A549 (cell line): ENCODE results near the gene ECM2. TPM values are rescaled to one million over a fixed set of nuclear protein-coding genes. Genes with fewer than 3 reads are reported as not detected.

ENCODE experiments used
- ATAC-seq, 2 experiments: fragments of 200-7000 bp in 1 of 2; fragments of >200 bp in 1 of 2; cut with Nextera tagmentation in 1 of 2; cut with Tn5 transposase in 1 of 2; 3 replicates each; pipeline versions ENCODE4 v1.8.0 to v1.9.1; 2018 to 2020; ENCODE audit warnings: mild to moderate bottlenecking in 1 of 2, moderate library complexity in 1 of 2
- CTCF ChIA-PET: fragments of 300-600 bp; sonication (Branson Sonifier 250); formaldehyde crosslinking; extraction: SDS; loops from one replicate; lab custom pipeline; 2021; ENCODE audit warnings: antibody characterized with exemption, inconsistent platforms; lab: Yijun Ruan, JAX
- POLR2A ChIA-PET: fragments of 350-600 bp; formaldehyde crosslinking; extraction: SDS; loops from one replicate; lab custom pipeline; 2021; ENCODE audit warnings: antibody characterized with exemption, inconsistent platforms; lab: Yijun Ruan, JAX
- DNase-seq, 2 experiments: peaks; one replicate each; pipeline versions ENCODE4 v3.0.0 to v3.0.0-alpha.2; 2011 to 2016; ENCODE audit warnings: low read depth in 1 of 2, low spot score in 1 of 2
- FAIRE-seq: peaks from 2 replicates; lab custom pipeline; 2011; peaks lifted over from hg19 to GRCh38; lab: Jason Lieb, UNC
- H3K27ac ChIP-seq, 2 experiments: fragments of >200 bp; sonication (Bioruptor Twin); formaldehyde crosslinking; 3 replicates each; pipeline ENCODE4 v1.5.1; 2016 to 2017
- H3K4me1 ChIP-seq: fragments of >200 bp; sonication (Bioruptor Twin); formaldehyde crosslinking; 3 replicates; pipeline ENCODE4 v1.6.1; 2016
- H3K4me2 ChIP-seq: fragments of >200 bp; sonication (Bioruptor Twin); formaldehyde crosslinking; 3 replicates; pipeline ENCODE4 v1.6.1; 2016
- H3K4me3 ChIP-seq: fragments of >200 bp; sonication (Bioruptor Twin); formaldehyde crosslinking; 3 replicates; pipeline ENCODE4 v1.5.1; 2016
- H3K9me3 ChIP-seq: fragments of >200 bp; sonication (Bioruptor Twin); formaldehyde crosslinking; 3 replicates; pipeline ENCODE4 v1.6.1; 2016
- BHLHE40 ChIP-seq: IDR thresholded peaks from 2 replicates; pipeline ENCODE4 v1.6.1; 2012; ENCODE audit warnings: low read depth, low read length, inconsistent platforms
- CBX2 ChIP-seq: fragments of 200-600 bp; sonication (generic); IDR thresholded peaks from 2 replicates; pipeline ENCODE4 v1.6.1; 2016; ENCODE audit warnings: low read depth, mild to moderate bottlenecking, borderline replicate concordance
- EHF ChIP-seq: fragments of 250-450 bp; sonication (Bioruptor Pico); IDR thresholded peaks from 2 replicates; pipeline ENCODE4 v1.5.0; 2020; ENCODE audit warnings: mild to moderate bottlenecking
- ESRRA ChIP-seq: fragments of 150-350 bp; IDR thresholded peaks from 2 replicates; pipeline ENCODE4 v1.6.1; 2014; ENCODE audit warnings: mild to moderate bottlenecking, low read length, borderline replicate concordance
- FOSB ChIP-seq: fragments of 250-450 bp; sonication (Bioruptor Pico); IDR thresholded peaks from 2 replicates; pipeline ENCODE4 v1.5.0; 2020; ENCODE audit warnings: mild to moderate bottlenecking, moderate library complexity
- FOSL2 ChIP-seq, 2 experiments: fragments of 450-650 bp in 1 of 2; fragments of >200 bp in 1 of 2; sonication (Bioruptor Twin) in 1 of 2; formaldehyde crosslinking; IDR thresholded peaks; 2 replicates each; pipeline versions ENCODE4 v1.5.0 to v1.6.1; 2016 to 2020; ENCODE audit warnings: mild to moderate bottlenecking in 1 of 2, moderate library complexity in 1 of 2
- FOXS1 ChIP-seq: fragments of 250-450 bp; sonication (Bioruptor Pico); IDR thresholded peaks from 2 replicates; pipeline ENCODE4 v1.5.0; 2020; ENCODE audit warnings: mild to moderate bottlenecking, moderate library complexity
- HEYL ChIP-seq: fragments of 250-450 bp; sonication (Bioruptor Pico); IDR thresholded peaks from 2 replicates; pipeline ENCODE4 v1.8.0; 2021; ENCODE audit warnings: mild to moderate bottlenecking, moderate library complexity
- HOXA7 ChIP-seq: fragments of 250-450 bp; sonication (Bioruptor Pico); IDR thresholded peaks from 2 replicates; pipeline ENCODE4 v1.5.0; 2020; ENCODE audit warnings: mild to moderate bottlenecking, moderate library complexity
- JUNB ChIP-seq: fragments of >200 bp; sonication (Bioruptor Twin); formaldehyde crosslinking; IDR thresholded peaks from 2 replicates; pipeline ENCODE4 v1.6.1; 2016
- KDM1A ChIP-seq: fragments of 200-600 bp; sonication (generic); IDR thresholded peaks from 2 replicates; pipeline ENCODE4 v1.6.1; 2016; ENCODE audit warnings: low read depth, mild to moderate bottlenecking
- NFE2L2 ChIP-seq: fragments of 150-350 bp; conservative IDR thresholded peaks from 2 replicates; pipeline ENCODE4 v1.6.1; 2014; ENCODE audit warnings: low read length
- NPAS2 ChIP-seq: fragments of 250-450 bp; sonication (Bioruptor Pico); IDR thresholded peaks from 2 replicates; pipeline ENCODE4 v1.8.0; 2022; ENCODE audit warnings: mild to moderate bottlenecking, moderate library complexity, borderline replicate concordance
- PHF8 ChIP-seq: fragments of 200-600 bp; sonication (generic); IDR thresholded peaks from 2 replicates; pipeline ENCODE4 v1.6.1; 2016; ENCODE audit warnings: low read depth, mild to moderate bottlenecking, antibody characterized with exemption, moderate library complexity, borderline replicate concordance
- RAD21 ChIP-seq, 2 experiments: fragments of >200 bp in 1 of 2; sonication (Bioruptor Twin) in 1 of 2; formaldehyde crosslinking in 1 of 2; IDR thresholded peaks in 1 of 2; conservative IDR thresholded peaks in 1 of 2; 2 replicates in 1 of 2; 3 replicates in 1 of 2; pipeline ENCODE4 v1.6.1; 2012 to 2018; ENCODE audit warnings: inconsistent platforms in 1 of 2
- RARB ChIP-seq: fragments of 250-450 bp; sonication (Bioruptor Pico); IDR thresholded peaks from 2 replicates; pipeline ENCODE4 v1.8.0; 2021; ENCODE audit warnings: mild to moderate bottlenecking, moderate library complexity
- RCOR1 ChIP-seq: fragments of 150-350 bp; IDR thresholded peaks from 2 replicates; pipeline ENCODE4 v1.6.1; 2014; ENCODE audit warnings: antibody characterized with exemption, low read length, low read depth
- SMC3 ChIP-seq: fragments of >200 bp; sonication (Bioruptor Twin); formaldehyde crosslinking; IDR thresholded peaks from 3 replicates; pipeline ENCODE4 v1.6.1; 2018; ENCODE audit warnings: inconsistent platforms
- SREBF2 ChIP-seq: fragments of 450-650 bp; IDR thresholded peaks from 2 replicates; pipeline ENCODE4 v1.6.1; 2014; ENCODE audit warnings: mild to moderate bottlenecking, moderate library complexity
- TFCP2L1 ChIP-seq: fragments of 250-450 bp; sonication (Bioruptor Pico); IDR thresholded peaks from 2 replicates; pipeline ENCODE4 v1.5.0; 2021; ENCODE audit warnings: mild to moderate bottlenecking
- TP53 ChIP-seq: fragments of 250-450 bp; sonication (Bioruptor Pico); IDR thresholded peaks from 2 replicates; pipeline ENCODE4 v1.5.0; 2021; ENCODE audit warnings: mild to moderate bottlenecking, moderate library complexity
- ZC3H11A ChIP-seq: fragments of 450-650 bp; IDR thresholded peaks from 2 replicates; pipeline ENCODE4 v1.6.1; 2014; ENCODE audit warnings: antibody characterized with exemption, mild to moderate bottlenecking
- ZFP36 ChIP-seq: fragments of 450-650 bp; IDR thresholded peaks from 2 replicates; pipeline ENCODE4 v1.6.1; 2014; ENCODE audit warnings: borderline replicate concordance; ENCODE audit not compliant: partially characterized antibody
- WGBS: methylation state at CpG from one replicate; pipeline ENCODE4 v1.1.6; 2017; ENCODE audit errors: missing lambda C conversion rate; 5-methylcytosine and 5-hydroxymethylcytosine counted together
- polyA plus RNA-seq, 4 experiments: library from polyadenylated mRNA; depleted of rRNA in 3 of 4; stranded (reverse); fragments of >200 nt; fragmentation: RNase III in 1 of 4; extraction: RNeasy Plus Mini Kit Qiagen cat#74134 plus additional on column Dnase treatment in 1 of 4; gene quantifications; 2 replicates in 3 of 4; 3 replicates in 1 of 4; pipeline ENCODE4 v1.2.3, GENCODE V29; 2011 to 2017
- TF ChIP-seq, protein P1 (sequence below): fragments of 250-450 bp; sonication (Bioruptor Pico); IDR thresholded peaks from 2 replicates; pipeline ENCODE4 v1.5.0; 2021; ENCODE audit warnings: mild to moderate bottlenecking, moderate library complexity, borderline replicate concordance
- TF ChIP-seq, protein P2 (sequence below): fragments of >200 bp; sonication (Bioruptor Twin); formaldehyde crosslinking; IDR thresholded peaks from 3 replicates; pipeline ENCODE4 v1.6.1; 2016
- TF ChIP-seq, protein P3 (sequence below): fragments of 250-450 bp; sonication (Bioruptor Pico); IDR thresholded peaks from 2 replicates; pipeline ENCODE4 v1.5.0; 2020; ENCODE audit warnings: low read depth, mild to moderate bottlenecking, moderate library complexity

ECM2 gene
- polyA plus RNA-seq, 2 of the 4 experiments (the other 2 are of a cell fraction) = 0.35 to 0.43 TPM

DNA sequence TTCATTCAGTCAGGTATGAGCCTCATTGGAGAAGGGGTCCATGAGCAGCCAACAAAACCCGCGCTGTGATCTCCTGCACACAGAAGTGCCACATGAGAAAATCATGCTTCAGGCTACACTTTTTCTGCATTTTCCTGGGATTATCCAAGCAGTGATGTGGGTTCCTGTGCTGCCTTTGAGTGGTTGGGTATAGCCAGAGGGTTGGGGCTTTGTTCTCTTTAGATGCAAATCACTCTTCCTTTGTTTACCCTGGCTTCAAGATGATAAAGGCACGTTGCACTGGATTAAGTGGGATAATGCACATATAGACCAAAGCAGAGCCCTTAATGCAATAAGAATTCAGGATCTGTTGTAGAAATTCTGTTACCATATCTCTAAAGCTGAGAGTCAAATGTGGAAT is 18.7 kb downstream of the ECM2 start:
- Histone ChIP-seq H3K4me3 (no peak overlapping the region), H3K27ac (no peak overlapping the region), H3K9me3 (no peaks in the 10 kb centered on the region), H3K4me2 (no peak overlapping the region), H3K4me1 (no peaks in the 10 kb centered on the region)
- DNase-seq (no peak), ATAC-seq (no peak), FAIRE-seq (no peak)
- CTCF ChIA-PET = interaction anchor here (2.8 kb wide), 1 partner anchor 15 kb away, joined by 10 read pairs; no protein-coding TSS in a partner anchor
- 73% methylated on average over 3 of the region's 3 CpGs for WGBS
- TF ChIP-seq FOSB (CRISPR knock-in tag) (no peak), FOSL2 (IDR thresholded peaks at IDR 0.05) (no peak), FOSL2 (CRISPR knock-in tag; IDR thresholded peaks at IDR 0.05) (no peak), BHLHE40 (no peak), TFCP2L1 (no peak), JUNB (no peak), ESRRA (no peak), RARB (CRISPR knock-in tag) (no peak), NFE2L2 (no peak), RAD21 (conservative IDR thresholded peaks at IDR 0.05 in 1 of 2, IDR thresholded peaks at IDR 0.05 in 1 of 2) (no peak), FOXS1 (CRISPR knock-in tag) (no peak), RCOR1 (no peak), NPAS2 (CRISPR knock-in tag) (no peak)
- POLR2A ChIA-PET = no interaction called here

DNA sequence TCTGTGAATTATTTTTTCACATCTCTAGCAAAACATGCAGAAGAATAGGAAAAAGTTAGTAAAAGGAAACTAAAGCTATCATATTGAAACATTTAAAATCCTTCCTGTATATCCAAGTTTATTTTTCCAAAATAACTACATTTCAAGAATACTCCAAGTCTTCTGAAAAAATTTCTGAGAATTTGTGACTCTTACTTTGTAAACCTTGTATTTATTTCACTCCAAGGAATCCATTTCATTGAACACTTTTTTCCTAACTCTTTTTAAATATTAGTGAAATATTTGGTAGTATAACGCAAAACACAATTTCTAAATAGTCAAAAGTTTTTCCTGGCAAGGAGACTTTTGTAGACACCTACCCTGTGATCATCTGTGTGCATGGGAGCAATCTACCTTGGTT is 19.3 kb downstream of the ECM2 start:
- no peak for FAIRE-seq
- ATAC-seq = no peak
- no peak overlapping the region for H3K27ac ChIP-seq
- no peak overlapping the region for H3K4me2 ChIP-seq
- H3K4me3 ChIP-seq = no peak overlapping the region
- TF ChIP-seq, protein P1, sequence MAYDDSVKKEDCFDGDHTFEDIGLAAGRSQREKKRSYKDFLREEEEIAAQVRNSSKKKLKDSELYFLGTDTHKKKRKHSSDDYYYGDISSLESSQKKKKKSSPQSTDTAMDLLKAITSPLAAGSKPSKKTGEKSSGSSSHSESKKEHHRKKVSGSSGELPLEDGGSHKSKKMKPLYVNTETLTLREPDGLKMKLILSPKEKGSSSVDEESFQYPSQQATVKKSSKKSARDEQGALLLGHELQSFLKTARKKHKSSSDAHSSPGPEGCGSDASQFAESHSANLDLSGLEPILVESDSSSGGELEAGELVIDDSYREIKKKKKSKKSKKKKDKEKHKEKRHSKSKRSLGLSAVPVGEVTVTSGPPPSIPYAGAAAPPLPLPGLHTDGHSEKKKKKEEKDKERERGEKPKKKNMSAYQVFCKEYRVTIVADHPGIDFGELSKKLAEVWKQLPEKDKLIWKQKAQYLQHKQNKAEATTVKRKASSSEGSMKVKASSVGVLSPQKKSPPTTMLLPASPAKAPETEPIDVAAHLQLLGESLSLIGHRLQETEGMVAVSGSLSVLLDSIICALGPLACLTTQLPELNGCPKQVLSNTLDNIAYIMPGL (CRISPR knock-in tag) = no peak
- TF ChIP-seq HOXA7 = no peak
- TF ChIP-seq, protein P2, sequence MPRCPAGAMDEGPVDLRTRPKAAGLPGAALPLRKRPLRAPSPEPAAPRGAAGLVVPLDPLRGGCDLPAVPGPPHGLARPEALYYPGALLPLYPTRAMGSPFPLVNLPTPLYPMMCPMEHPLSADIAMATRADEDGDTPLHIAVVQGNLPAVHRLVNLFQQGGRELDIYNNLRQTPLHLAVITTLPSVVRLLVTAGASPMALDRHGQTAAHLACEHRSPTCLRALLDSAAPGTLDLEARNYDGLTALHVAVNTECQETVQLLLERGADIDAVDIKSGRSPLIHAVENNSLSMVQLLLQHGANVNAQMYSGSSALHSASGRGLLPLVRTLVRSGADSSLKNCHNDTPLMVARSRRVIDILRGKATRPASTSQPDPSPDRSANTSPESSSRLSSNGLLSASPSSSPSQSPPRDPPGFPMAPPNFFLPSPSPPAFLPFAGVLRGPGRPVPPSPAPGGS = no peak
- TF ChIP-seq FOSB (CRISPR knock-in tag) = no peak
- no peak for TF ChIP-seq KDM1A
- CTCF ChIA-PET = interaction anchor here (2.8 kb wide), 1 partner anchor 14 kb away, joined by 10 read pairs; no protein-coding TSS in a partner anchor
- 93% methylated on average over 1 of the region's 1 CpG for WGBS
- no peaks in the 10 kb centered on the region for H3K9me3 ChIP-seq
- POLR2A ChIA-PET = no interaction called here
- H3K4me1 ChIP-seq = no peaks in the 10 kb centered on the region
- DNase-seq = no peak

DNA sequence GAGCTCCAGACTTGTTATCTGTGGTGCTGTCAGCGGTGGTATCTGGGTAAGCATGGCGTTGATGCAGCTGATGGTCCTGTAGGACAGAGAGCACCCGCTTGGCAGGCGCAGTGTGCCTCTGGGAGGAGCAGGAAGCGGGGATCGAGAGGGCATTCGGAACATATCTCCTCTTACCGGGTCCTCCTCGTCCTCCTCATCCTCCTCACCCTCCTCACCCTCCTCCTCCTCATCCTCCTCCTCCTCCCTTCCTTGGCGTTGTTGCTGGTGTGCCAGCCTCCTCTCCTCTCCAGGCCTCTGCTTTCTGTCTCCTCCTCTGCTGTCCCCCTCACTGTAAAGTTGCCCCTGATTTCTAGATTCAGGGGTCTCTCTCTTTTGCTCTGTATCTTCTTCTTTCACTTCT is 21.2 kb downstream of the ECM2 start:
- no peak overlapping the region for H3K27ac ChIP-seq
- POLR2A ChIA-PET = no interaction called here

More for the DNA sequence above, 21.2 kb downstream of the ECM2 start:
- ATAC-seq (no peak), FAIRE-seq (no peak), DNase-seq (no peak)
- 93% methylated on average over 10 of the region's 10 CpGs for WGBS
- Histone ChIP-seq H3K4me3 (no peak overlapping the region), H3K4me1 (no peaks in the 10 kb centered on the region), H3K9me3 (no peaks in the 10 kb centered on the region), H3K4me2 (no peak overlapping the region)
- CTCF ChIA-PET = no interaction called here
- TF ChIP-seq SREBF2 (no peak), HOXA7 (no peak), EHF (CRISPR knock-in tag) (no peak), ZFP36 (no peak), BHLHE40 (no peak), TP53 (no peak), JUNB (no peak), SMC3 (no peak), FOSL2 (IDR thresholded peaks at IDR 0.05) (no peak), FOSL2 (CRISPR knock-in tag; IDR thresholded peaks at IDR 0.05) (no peak), PHF8 (no peak), HEYL (no peak), RAD21 (conservative IDR thresholded peaks at IDR 0.05 in 1 of 2, IDR thresholded peaks at IDR 0.05 in 1 of 2) (no peak), CBX2 (no peak), ZC3H11A (no peak)
- TF ChIP-seq, protein P3, sequence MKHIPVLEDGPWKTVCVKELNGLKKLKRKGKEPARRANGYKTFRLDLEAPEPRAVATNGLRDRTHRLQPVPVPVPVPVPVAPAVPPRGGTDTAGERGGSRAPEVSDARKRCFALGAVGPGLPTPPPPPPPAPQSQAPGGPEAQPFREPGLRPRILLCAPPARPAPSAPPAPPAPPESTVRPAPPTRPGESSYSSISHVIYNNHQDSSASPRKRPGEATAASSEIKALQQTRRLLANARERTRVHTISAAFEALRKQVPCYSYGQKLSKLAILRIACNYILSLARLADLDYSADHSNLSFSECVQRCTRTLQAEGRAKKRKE (CRISPR knock-in tag) = no peak
- TF ChIP-seq, protein P2 = no peak
